CD4-positive, alpha-beta T cell treated with Interleukin-1 beta for 1 hour (primary cell): Measurements from ENCODE around the gene CLRN1.

Source experiments
- DNase-seq, 2 donors: peaks; one replicate each; pipeline ENCODE4 v3.0.0-alpha.2; 2020 to 2022

Gene CLRN1

GRCh38 chr3:150913133-150913922 is 59.2 kb downstream of the CLRN1 start:
- DNase-seq: no peak

- DNase-seq: no peak
Observed at GRCh38 chr3:150912501-150912900, 60.0 kb downstream of the CLRN1 start.

- no peak for DNase-seq
Observed at GRCh38 chr3:150911771-150912170, 60.8 kb downstream of the CLRN1 start.

GRCh38 chr3:150906461-150906860 is 66.1 kb downstream of the CLRN1 start:
- no peak for DNase-seq

GRCh38 chr3:150905746-150906145 is 66.8 kb downstream of the CLRN1 start:
- no peak for DNase-seq

- no peak for DNase-seq
Observed at GRCh38 chr3:150905339-150905738, 67.2 kb downstream of the CLRN1 start, which contains the start of gene MINDY4B. Gene MINDY4B (minus strand): TSS chr3:150905439. CDS start chr3:150905439, 0 bp downstream.

GRCh38 chr3:150902988-150903387 is 69.5 kb downstream of the CLRN1 start:
- no peak for DNase-seq

GRCh38 chr3:150901793-150902192 is 70.7 kb downstream of the CLRN1 start:
- no peak for DNase-seq

- no peak for DNase-seq
Observed at GRCh38 chr3:150899141-150899540, 73.4 kb downstream of the CLRN1 start.

- no peak for DNase-seq
Observed at GRCh38 chr3:150898046-150898754, 74.3 kb downstream of the CLRN1 start.

- DNase-seq: no peak
Observed at GRCh38 chr3:150897592-150897991, 74.9 kb downstream of the CLRN1 start.

GRCh38 chr3:150890831-150891230 is 81.7 kb downstream of the CLRN1 start:
- DNase-seq: no peak

- peak in 1 of 2 donors; percentile 6 for DNase-seq
Observed at GRCh38 chr3:150890295-150890694, 82.2 kb downstream of the CLRN1 start.

GRCh38 chr3:150889106-150889505 is 83.4 kb downstream of the CLRN1 start:
- DNase-seq: peak in 1 of 2 donors; percentile 20

GRCh38 chr3:150887031-150887430 is 85.5 kb downstream of the CLRN1 start:
- no peak for DNase-seq

GRCh38 chr3:150885535-150885934 is 87.0 kb downstream of the CLRN1 start:
- no peak for DNase-seq

- no peak for DNase-seq
Observed at GRCh38 chr3:150878996-150879575, 93.4 kb downstream of the CLRN1 start.

- no peak for DNase-seq
Observed at GRCh38 chr3:150878290-150878689, 94.2 kb downstream of the CLRN1 start.

- DNase-seq: no peak
Observed at GRCh38 chr3:150877303-150877702, 95.2 kb downstream of the CLRN1 start.

GRCh38 chr3:150876611-150877265 is 95.8 kb downstream of the CLRN1 start:
- DNase-seq: no peak
